ENCODE measurements around the gene MOB1A. TPM values are rescaled to one million over a fixed set of nuclear protein-coding genes. Genes with fewer than 3 reads are reported as not detected.

MOB1A gene
- total and polyA plus RNA-seq, 2 of the 8 experiments (the other 6 are each of a cell fraction or from before 2014, with no cell fraction given): 21.6 to 91.7 TPM

GRCh38 chr2:74198461-74199274 is 20.0 kb upstream of the MOB1A start, which contains the start of gene MTHFD2 (continued):
- peak; percentile 71 for TF ChIP-seq RBBP5 (IDR thresholded peaks at IDR 0.05; ENCODE audit: borderline replicate concordance, low read depth, low read length)
- TF ChIP-seq SUZ12 (IDR thresholded peaks at IDR 0.05; ENCODE audit: low read length): no peak
- TF ChIP-seq KDM4A (IDR thresholded peaks at IDR 0.05; ENCODE audit: low read depth, low read length, severe bottlenecking): peak; percentile 66
- peak; percentile 97 for TF ChIP-seq TAF7 (optimal IDR thresholded peaks at IDR 0.05; ENCODE audit: borderline replicate concordance, low read depth, low read length)
- no peak for TF ChIP-seq KDM5A (IDR thresholded peaks at IDR 0.05; ENCODE audit: low read length)
- no peak for TF ChIP-seq FOSL1 (IDR thresholded peaks at IDR 0.05; ENCODE audit: insufficient read depth, low read depth, low read length)
- peak; percentile 24 for TF ChIP-seq ASH2L (IDR thresholded peaks at IDR 0.05; ENCODE audit: low read length)
- TF ChIP-seq SP1 (IDR thresholded peaks at IDR 0.05; ENCODE audit: low read depth, low read length): peak; percentile 94
- peak; percentile 97 for TF ChIP-seq TBP (IDR thresholded peaks at IDR 0.05; ENCODE audit: low read depth, low read length)
- TF ChIP-seq, protein P1, sequence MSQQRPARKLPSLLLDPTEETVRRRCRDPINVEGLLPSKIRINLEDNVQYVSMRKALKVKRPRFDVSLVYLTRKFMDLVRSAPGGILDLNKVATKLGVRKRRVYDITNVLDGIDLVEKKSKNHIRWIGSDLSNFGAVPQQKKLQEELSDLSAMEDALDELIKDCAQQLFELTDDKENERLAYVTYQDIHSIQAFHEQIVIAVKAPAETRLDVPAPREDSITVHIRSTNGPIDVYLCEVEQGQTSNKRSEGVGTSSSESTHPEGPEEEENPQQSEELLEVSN (IDR thresholded peaks at IDR 0.05): peak; percentile 97
- TF ChIP-seq YY1 (IDR thresholded peaks at IDR 0.05; ENCODE audit: low read depth, low read length): peak; percentile 42; the same call in 1 of the 2 replicates
- no peak for TF ChIP-seq JUN (IDR thresholded peaks at IDR 0.05; ENCODE audit: low read depth, low read length)
- TF ChIP-seq RXRA (IDR thresholded peaks at IDR 0.05; ENCODE audit: insufficient read depth, low read depth, low read length): no peak
- TF ChIP-seq, protein P2, sequence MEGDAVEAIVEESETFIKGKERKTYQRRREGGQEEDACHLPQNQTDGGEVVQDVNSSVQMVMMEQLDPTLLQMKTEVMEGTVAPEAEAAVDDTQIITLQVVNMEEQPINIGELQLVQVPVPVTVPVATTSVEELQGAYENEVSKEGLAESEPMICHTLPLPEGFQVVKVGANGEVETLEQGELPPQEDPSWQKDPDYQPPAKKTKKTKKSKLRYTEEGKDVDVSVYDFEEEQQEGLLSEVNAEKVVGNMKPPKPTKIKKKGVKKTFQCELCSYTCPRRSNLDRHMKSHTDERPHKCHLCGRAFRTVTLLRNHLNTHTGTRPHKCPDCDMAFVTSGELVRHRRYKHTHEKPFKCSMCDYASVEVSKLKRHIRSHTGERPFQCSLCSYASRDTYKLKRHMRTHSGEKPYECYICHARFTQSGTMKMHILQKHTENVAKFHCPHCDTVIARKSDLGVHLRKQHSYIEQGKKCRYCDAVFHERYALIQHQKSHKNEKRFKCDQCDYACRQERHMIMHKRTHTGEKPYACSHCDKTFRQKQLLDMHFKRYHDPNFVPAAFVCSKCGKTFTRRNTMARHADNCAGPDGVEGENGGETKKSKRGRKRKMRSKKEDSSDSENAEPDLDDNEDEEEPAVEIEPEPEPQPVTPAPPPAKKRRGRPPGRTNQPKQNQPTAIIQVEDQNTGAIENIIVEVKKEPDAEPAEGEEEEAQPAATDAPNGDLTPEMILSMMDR (IDR thresholded peaks at IDR 0.05; ENCODE audit: control extremely low read depth in 1 of 3, insufficient read depth in 1 of 3, low read depth in 1 of 3, low read length in 3 of 3): peak; percentile 56 to 81 (median 76)
- TF ChIP-seq SIN3A (conservative IDR thresholded peaks at IDR 0.05 in 1 of 2, IDR thresholded peaks at IDR 0.05 in 1 of 2; ENCODE audit: low read depth in 1 of 2, low read length in 2 of 2): peak in 1 of 2 experiments; percentile 58; a peak in 2 of 4 replicates
- peak; percentile 97 for TF ChIP-seq POLR2AphosphoS5 (IDR thresholded peaks at IDR 0.05; ENCODE audit: low read depth, low read length)
- peak; percentile 99 for TF ChIP-seq MAX (IDR thresholded peaks at IDR 0.05)

All from H1 (cell line).